ENCODE results near the gene PEAK1.

PEAK1 gene

DNA sequence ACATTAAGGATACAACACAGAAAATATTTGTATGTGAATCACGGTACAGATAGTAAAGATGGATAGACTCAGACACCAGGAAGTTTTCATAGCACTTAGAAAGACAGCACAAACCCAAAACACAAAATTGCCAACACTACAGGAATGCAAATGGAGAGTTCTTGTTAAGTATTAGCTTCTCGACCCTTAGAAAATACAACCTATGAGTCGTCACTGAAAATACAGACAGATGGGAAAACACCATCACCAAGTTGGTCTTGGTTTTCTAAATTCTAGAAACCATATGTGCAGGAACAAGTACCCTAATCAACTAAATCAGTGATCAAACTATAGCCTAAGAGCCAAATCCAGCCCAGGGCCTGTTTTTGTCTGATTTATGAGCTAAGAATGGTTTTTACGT lies 50.7 kb downstream of the PEAK1 start:
- peaks cover 0 to 82% (median 0%) of the 10 kb centered on the region in 11 experiments; a peak in 4 of 22 replicates for H4K20me1 ChIP-seq
- no peaks in the 10 kb centered on the region for H3K9me3 ChIP-seq (replicated peaks in 1 of 11)
- no peak for TF ChIP-seq Cebpa-rat (IDR thresholded peaks at IDR 0.05)
- H3K9ac ChIP-seq = no peak overlapping the region
- H3K4me1 ChIP-seq = no peaks in the 10 kb centered on the region; a peak in 1 of 20 replicates
- no peak overlapping the region for H3K4me3 ChIP-seq
- no peak overlapping the region for H3K4me2 ChIP-seq
- no peak overlapping the region for H3K27ac ChIP-seq
- no peaks in the 10 kb centered on the region for H3K27me3 ChIP-seq
- H3K36me3 ChIP-seq = no peaks in the 10 kb centered on the region; a peak in 1 of 22 replicates

DNA sequence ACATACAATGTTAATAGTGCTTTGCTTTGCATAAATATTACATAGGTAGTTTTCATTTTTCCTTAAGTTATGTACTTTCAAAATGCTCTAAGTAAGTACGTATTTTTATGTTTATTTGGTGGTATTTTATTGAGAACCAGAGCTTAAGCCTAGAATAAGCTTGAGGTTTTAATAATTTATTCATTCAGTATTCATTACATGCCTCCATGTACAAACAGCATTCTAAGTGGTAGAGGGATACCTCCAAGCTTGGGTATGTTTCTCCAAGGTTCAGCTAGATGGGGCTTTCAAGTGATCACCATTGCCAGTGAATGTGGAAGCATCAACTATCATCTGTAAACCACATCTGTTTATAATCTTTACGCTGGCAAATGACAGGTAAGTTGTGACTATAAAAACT lies 52.3 kb downstream of the PEAK1 start:
- Histone ChIP-seq H3K4me3 (no peak overlapping the region), H3K4me2 (no peak overlapping the region), H3K27me3 (no peaks in the 10 kb centered on the region), H3K36me3 (peaks cover 0 to 15% (median 0%) of the 10 kb centered on the region in 11 experiments; a peak in 5 of 22 replicates), H3K9me3 (replicated peaks in 1 of 11) (no peaks in the 10 kb centered on the region), H3K9ac (no peak overlapping the region), H3K4me1 (no peaks in the 10 kb centered on the region; a peak in 1 of 20 replicates), H4K20me1 (peaks cover 0 to 71% (median 0%) of the 10 kb centered on the region in 11 experiments; a peak in 4 of 22 replicates), H3K27ac (no peak overlapping the region)
- no peak for TF ChIP-seq Cebpa-rat (IDR thresholded peaks at IDR 0.05)

DNA sequence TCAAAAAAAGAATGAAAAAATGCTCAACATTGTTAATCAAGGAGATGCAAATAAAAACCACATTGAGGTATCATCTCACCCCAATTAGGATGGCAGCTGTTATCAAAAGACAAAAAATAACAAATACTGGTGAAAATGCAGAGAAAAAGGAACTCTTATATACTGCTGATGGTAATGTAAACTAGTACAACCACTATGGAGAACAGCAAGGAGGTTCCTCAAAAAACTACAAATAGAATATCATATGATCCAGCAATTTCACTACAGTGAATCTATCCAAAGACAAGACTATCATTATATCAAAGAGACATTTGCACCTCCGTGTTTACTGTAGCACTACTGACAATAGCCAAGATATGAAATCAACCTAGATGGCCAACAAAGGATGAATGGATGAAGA lies 58.4 kb downstream of the PEAK1 start:
- no peak for TF ChIP-seq Cebpa-rat (IDR thresholded peaks at IDR 0.05)
- H3K4me1 ChIP-seq = peaks cover 0 to 14% (median 0%) of the 10 kb centered on the region in 10 experiments; a peak in 4 of 20 replicates
- H4K20me1 ChIP-seq = peaks cover 0 to 31% (median 0%) of the 10 kb centered on the region in 11 experiments; a peak in 3 of 22 replicates
- no peak overlapping the region for H3K4me3 ChIP-seq
- peak overlapping the region in 2 of 11 experiments; percentile 50 to 68; a peak in 3 of 22 replicates for H3K4me2 ChIP-seq
- H3K27me3 ChIP-seq = no peaks in the 10 kb centered on the region
- H3K9ac ChIP-seq = no peak overlapping the region
- no peaks in the 10 kb centered on the region for H3K9me3 ChIP-seq (replicated peaks in 1 of 11)
- peaks cover 0 to 28% (median 0%) of the 10 kb centered on the region in 11 experiments; a peak in 5 of 22 replicates for H3K36me3 ChIP-seq
- no peak overlapping the region for H3K27ac ChIP-seq

DNA sequence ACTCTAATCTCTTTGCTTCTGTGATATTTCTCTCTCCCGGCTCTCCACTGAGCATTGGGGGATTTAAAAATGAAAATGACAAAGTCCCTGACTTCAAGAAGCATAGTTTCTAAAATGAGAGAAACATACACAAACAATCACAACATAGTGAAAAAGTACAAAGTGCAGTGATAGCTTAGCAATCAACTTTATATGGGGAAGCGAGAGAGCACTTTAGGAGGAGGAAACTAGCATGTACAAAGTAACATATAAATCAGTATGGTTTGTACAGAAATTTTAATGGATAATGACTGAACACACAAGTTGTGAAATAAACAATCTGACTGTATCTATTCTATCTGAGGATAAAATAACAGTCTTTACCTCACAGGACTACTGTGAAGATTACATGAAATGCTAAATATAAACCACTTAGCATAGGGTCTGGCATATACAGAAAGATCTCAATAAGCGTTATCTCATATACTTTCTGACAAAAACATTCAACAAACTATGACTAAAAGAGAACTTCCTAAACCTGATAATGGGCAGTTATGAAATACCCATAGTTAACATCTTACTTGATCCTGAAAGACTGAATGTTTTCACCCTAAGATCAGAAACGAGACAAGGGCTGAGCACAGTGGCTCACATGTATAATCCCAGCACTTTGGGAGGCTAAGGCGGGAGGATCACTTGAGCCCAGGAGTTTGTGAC lies 61.2 kb downstream of the PEAK1 start:
- Histone ChIP-seq H3K9me3 (replicated peaks in 1 of 11) (no peaks in the 10 kb centered on the region), H3K27me3 (no peaks in the 10 kb centered on the region), H4K20me1 (peaks cover 0 to 17% (median 0%) of the 10 kb centered on the region in 11 experiments; a peak in 3 of 22 replicates), H3K4me3 (no peak overlapping the region), H3K9ac (no peak overlapping the region), H3K4me1 (peaks cover 0 to 22% (median 0%) of the 10 kb centered on the region in 10 experiments; a peak in 7 of 20 replicates), H3K4me2 (no peak overlapping the region), H3K36me3 (peaks cover 0 to 30% (median 0%) of the 10 kb centered on the region in 11 experiments; a peak in 5 of 22 replicates), H3K27ac (no peak overlapping the region)
- no peak for TF ChIP-seq Cebpa-rat (IDR thresholded peaks at IDR 0.05)

DNA sequence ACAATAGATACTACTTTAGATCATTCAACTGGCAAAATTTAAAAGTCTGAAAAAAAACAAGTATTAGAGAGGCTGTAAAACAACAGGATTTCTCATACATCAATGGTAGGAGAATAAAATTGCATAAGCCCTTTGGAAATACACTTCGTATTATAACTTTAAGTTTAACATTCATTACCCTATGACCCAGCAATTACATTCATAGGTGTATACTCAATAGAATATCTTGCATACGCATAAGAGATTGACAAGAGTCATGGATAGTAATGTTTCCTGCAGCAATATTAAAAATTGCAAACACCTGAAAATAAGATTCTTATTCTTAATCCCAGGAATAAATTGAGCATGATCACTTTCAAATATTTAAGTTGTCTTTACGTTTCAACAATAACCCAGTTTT lies 63.6 kb downstream of the PEAK1 start:
- H3K4me3 ChIP-seq = no peak overlapping the region
- H3K4me1 ChIP-seq = peaks cover 0 to 23% (median 0%) of the 10 kb centered on the region in 10 experiments; a peak in 7 of 20 replicates
- no peaks in the 10 kb centered on the region for H3K9me3 ChIP-seq (replicated peaks in 1 of 11)
- H3K36me3 ChIP-seq = peaks cover 0 to 36% (median 0%) of the 10 kb centered on the region in 11 experiments; a peak in 1 of 22 replicates
- no peak for TF ChIP-seq Cebpa-rat (IDR thresholded peaks at IDR 0.05)
- H3K9ac ChIP-seq = no peak overlapping the region
- H4K20me1 ChIP-seq = peaks cover 0 to 31% (median 0%) of the 10 kb centered on the region in 11 experiments; a peak in 3 of 22 replicates
- H3K27ac ChIP-seq = no peak overlapping the region
- no peak overlapping the region for H3K4me2 ChIP-seq
- H3K27me3 ChIP-seq = no peaks in the 10 kb centered on the region

DNA sequence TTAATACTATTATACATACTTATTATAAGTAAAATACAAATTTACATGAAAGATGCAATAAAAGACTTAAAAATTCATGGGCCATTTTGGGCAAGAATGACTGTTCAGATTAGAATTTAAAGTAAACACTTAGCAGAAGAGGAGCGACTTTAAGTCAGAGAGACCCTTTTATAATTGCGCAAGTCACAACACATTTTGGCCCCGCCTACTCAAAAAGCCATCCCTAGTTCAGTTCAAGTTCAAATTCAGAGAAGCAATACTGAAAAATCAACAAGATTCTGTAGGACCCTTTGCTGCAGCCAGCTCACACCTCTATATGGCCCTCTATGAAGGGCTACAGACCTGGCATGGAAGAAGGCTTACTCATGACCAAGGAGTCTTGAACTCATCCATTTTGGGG lies 64.6 kb downstream of the PEAK1 start:
- H3K4me2 ChIP-seq = no peak overlapping the region
- no peaks in the 10 kb centered on the region for H3K9me3 ChIP-seq (replicated peaks in 1 of 11)
- H3K27ac ChIP-seq = no peak overlapping the region
- peaks cover 0 to 33% (median 0%) of the 10 kb centered on the region in 11 experiments; a peak in 1 of 22 replicates for H3K36me3 ChIP-seq
- H3K4me1 ChIP-seq = peaks cover 0 to 17% (median 0%) of the 10 kb centered on the region in 10 experiments; a peak in 7 of 20 replicates
- H3K9ac ChIP-seq = no peak overlapping the region
- TF ChIP-seq Cebpa-rat (IDR thresholded peaks at IDR 0.05) = peak in 2 of 11 experiments; percentile 10 to 51; a peak in 1 of 22 replicates
- no peaks in the 10 kb centered on the region for H3K27me3 ChIP-seq
- no peak overlapping the region for H3K4me3 ChIP-seq
- peaks cover 0 to 33% (median 0%) of the 10 kb centered on the region in 11 experiments; a peak in 3 of 22 replicates for H4K20me1 ChIP-seq

DNA sequence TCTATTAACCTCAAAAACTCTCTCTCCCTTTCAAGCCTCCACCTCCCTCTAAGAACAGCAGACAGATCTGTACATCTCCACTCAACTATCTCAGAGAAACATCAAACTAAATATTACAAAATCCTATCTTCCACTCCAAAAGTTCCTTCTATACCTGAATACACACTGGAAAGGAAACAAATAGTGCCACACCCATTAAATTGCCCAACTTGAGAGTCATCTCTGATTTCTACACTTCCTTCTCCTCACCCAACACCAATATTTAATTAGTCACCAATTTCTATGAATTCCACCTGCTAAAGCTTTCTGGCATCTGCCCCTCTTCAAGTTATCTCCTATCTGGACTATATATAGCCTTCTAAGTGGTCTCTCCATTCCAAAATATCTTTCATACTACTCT lies 65.8 kb downstream of the PEAK1 start:
- Histone ChIP-seq H3K4me1 (peaks cover 0 to 17% (median 0%) of the 10 kb centered on the region in 10 experiments; a peak in 7 of 20 replicates), H4K20me1 (peaks cover 0 to 39% (median 0%) of the 10 kb centered on the region in 11 experiments; a peak in 3 of 22 replicates), H3K4me3 (no peak overlapping the region), H3K27ac (no peak overlapping the region), H3K9me3 (replicated peaks in 1 of 11) (no peaks in the 10 kb centered on the region), H3K36me3 (peaks cover 0 to 31% (median 0%) of the 10 kb centered on the region in 11 experiments; a peak in 1 of 22 replicates), H3K9ac (no peak overlapping the region), H3K27me3 (no peaks in the 10 kb centered on the region), H3K4me2 (peak overlapping the region in 4 of 11 experiments; percentile 19 to 69 (median 52); a peak in 7 of 22 replicates)
- TF ChIP-seq Cebpa-rat (IDR thresholded peaks at IDR 0.05) = no peak

DNA sequence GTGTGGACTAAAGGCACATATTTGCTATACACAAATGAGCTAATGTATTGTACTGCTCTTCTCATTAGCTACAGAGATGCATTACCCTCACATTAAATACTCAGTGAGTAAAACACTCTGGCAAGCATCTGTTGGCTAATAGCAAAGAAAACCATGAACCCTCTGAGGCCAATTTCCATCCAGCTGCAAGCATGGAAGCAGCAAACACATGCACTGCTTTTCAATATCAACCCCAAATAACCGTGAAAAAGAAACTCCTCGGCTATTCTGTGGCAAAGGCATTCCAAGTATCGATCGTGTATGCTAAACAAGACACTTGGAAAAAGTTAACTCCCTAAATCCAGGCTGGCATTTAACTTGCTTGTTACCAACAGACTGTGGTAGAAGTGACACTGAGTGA lies 67.0 kb downstream of the PEAK1 start:
- no peak for TF ChIP-seq Cebpa-rat (IDR thresholded peaks at IDR 0.05)
- Histone ChIP-seq H3K9ac (no peak overlapping the region), H3K4me1 (peaks cover 0 to 17% (median 0%) of the 10 kb centered on the region in 10 experiments; a peak in 7 of 20 replicates), H3K4me2 (no peak overlapping the region), H3K4me3 (no peak overlapping the region), H3K27me3 (no peaks in the 10 kb centered on the region), H3K27ac (no peak overlapping the region), H4K20me1 (peaks cover 0 to 32% (median 0%) of the 10 kb centered on the region in 11 experiments; a peak in 3 of 22 replicates), H3K36me3 (peaks cover 0 to 31% (median 0%) of the 10 kb centered on the region in 11 experiments; a peak in 1 of 22 replicates), H3K9me3 (replicated peaks in 1 of 11) (no peaks in the 10 kb centered on the region)

DNA sequence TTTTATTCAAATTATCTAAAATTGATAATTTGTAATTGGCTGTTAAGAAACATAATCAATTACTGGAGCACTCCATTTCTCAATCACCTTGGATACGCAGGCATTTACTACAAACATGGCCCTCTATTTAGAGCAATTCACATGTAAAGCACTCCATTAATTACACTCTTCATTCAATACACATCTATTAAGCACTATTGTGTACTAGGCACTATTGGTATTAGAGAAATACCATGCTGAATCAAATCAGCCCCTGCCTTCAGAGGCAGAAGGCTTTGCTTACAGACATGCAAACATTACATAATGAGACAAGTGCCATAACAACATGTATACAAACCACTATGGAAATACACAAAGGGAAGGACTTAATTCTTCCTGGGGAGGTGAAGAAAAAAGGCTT lies 69.1 kb downstream of the PEAK1 start:
- peaks cover 0 to 24% (median 0%) of the 10 kb centered on the region in 11 experiments; a peak in 2 of 22 replicates for H3K36me3 ChIP-seq
- H4K20me1 ChIP-seq = peaks cover 0 to 28% (median 0%) of the 10 kb centered on the region in 11 experiments; a peak in 2 of 22 replicates
- H3K4me1 ChIP-seq = peaks cover 0 to 17% (median 0%) of the 10 kb centered on the region in 10 experiments; a peak in 7 of 20 replicates
- no peak overlapping the region for H3K9ac ChIP-seq
- no peak overlapping the region for H3K4me2 ChIP-seq
- no peak overlapping the region for H3K4me3 ChIP-seq
- H3K9me3 ChIP-seq (replicated peaks in 1 of 11) = no peaks in the 10 kb centered on the region
- no peaks in the 10 kb centered on the region for H3K27me3 ChIP-seq
- no peak overlapping the region for H3K27ac ChIP-seq
- no peak for TF ChIP-seq Cebpa-rat (IDR thresholded peaks at IDR 0.05)
